Activated CD4-positive, alpha-beta T cell treated with anti-CD3 and anti-CD28 coated beads, Interleukin-2, amount 10 ng/mL, durations not matched to agents 24 days and 14 days (primary cell): ENCODE results near the gene CHD2. TPM values are rescaled to one million over a fixed set of nuclear protein-coding genes. Genes with fewer than 3 reads are reported as not detected.
"Not testable (repeated sequence)": the region's sequence is repeated elsewhere in the genome, so short reads cannot be mapped to it uniquely, and the experiment has no call there.

Experiments
- DNase-seq: peaks from one replicate; pipeline ENCODE4 v3.0.0; 2022
- H3K27ac Mint-ChIP-seq: one replicate; pipeline ENCODE4 v1.8.0; 2022; ENCODE audit warnings: mild to moderate bottlenecking, mixed read lengths
- H3K27me3 Mint-ChIP-seq: one replicate; pipeline ENCODE4 v1.8.0; 2022; ENCODE audit warnings: mixed read lengths
- H3K36me3 Mint-ChIP-seq: one replicate; pipeline ENCODE4 v1.8.0; 2022; ENCODE audit warnings: low read depth, mild to moderate bottlenecking, mixed read lengths
- H3K4me1 Mint-ChIP-seq: one replicate; pipeline ENCODE4 v1.8.0; 2021; ENCODE audit warnings: mixed read lengths
- H3K4me3 Mint-ChIP-seq: one replicate; pipeline ENCODE4 v1.8.0; 2022; ENCODE audit warnings: mild to moderate bottlenecking, moderate library complexity, mixed read lengths
- H3K9me3 Mint-ChIP-seq: one replicate; pipeline ENCODE4 v1.8.0; 2021; ENCODE audit warnings: mixed read lengths
- intact Hi-C: fragments of 100-400 bp; cut with micrococcal nuclease; formaldehyde crosslinking; loops from one replicate; pipeline ENCODE4 v1.15.1; 2023
- total RNA-seq: library from RNA; stranded (reverse); gene quantifications from 2 replicates; pipeline ENCODE4 v1.2.3, GENCODE V29; 2022

Gene CHD2
- total RNA-seq, 1 donor from 2014 or later: 111 TPM

DNA sequence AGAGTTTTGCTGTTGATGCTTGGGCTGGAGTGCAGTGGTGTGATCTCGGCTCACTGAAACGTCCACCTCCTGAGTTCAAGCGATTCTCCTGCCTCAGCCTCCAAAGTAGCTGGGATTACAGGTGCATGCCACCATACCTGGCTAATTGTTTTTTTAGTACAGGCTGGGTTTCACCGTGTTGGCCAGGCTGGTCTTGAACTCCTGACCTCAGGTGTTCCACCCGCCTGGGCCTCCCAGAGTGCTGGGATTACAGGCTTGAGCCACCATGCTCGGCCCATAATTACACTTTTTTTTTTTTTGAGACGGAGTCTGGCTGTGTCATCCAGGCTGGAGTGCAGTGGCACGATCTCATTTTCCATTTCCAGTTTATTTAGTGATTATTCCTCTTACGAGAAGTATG lies 18.8 kb downstream of the CHD2 start:
- H3K36me3 Mint-ChIP-seq: peaks cover 48% of the 10 kb centered on the region
- peak; percentile 58 for DNase-seq
- not testable (repeated sequence) for H3K4me3 Mint-ChIP-seq, H3K9me3 Mint-ChIP-seq, H3K27me3 Mint-ChIP-seq, H3K27ac Mint-ChIP-seq
- intact Hi-C loops: loop anchor here (1.0 to 5.0 kb wide), 3 partner anchors 37 to 122 kb away; no protein-coding TSS in a partner anchor
- peaks cover 76% of the 10 kb centered on the region for H3K4me1 Mint-ChIP-seq

DNA sequence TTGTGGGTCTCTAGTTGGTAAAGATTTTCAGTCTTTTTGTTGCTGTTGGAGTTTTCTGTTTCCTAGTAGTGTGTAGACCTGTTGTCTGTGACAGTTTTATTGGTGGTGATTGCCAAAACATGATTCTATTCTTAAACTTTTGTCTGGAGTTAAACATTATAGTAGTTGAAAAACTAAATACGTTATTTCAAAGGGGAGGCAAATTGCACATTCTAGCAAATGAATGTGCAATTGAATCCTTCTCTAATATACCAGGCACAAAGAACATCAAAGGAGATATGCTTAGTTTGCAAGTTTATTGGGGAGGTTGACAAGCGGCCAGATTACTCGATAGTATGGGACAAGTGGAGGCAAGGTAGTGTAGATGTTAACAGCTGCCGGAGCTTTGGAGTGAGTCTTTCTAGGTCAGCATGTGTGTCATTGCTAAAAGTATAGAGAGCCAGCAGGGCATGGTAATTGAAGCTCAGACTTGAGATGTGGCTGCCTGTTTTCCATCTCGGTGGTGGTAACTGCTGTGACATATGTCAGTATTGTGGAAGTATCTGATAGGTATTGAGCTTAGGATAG lies 20.6 kb downstream of the CHD2 start:
- H3K36me3 Mint-ChIP-seq: peaks cover 60% of the 10 kb centered on the region
- H3K4me1 Mint-ChIP-seq: peaks cover 69% of the 10 kb centered on the region
- intact Hi-C loops: no loop called here
- H3K9me3 Mint-ChIP-seq: no peaks in the 10 kb centered on the region
- no peak for DNase-seq
- H3K4me3 Mint-ChIP-seq: peak overlapping the region; percentile 32
- H3K27me3 Mint-ChIP-seq: no peaks in the 10 kb centered on the region
- H3K27ac Mint-ChIP-seq: peak overlapping the region; percentile 88

DNA sequence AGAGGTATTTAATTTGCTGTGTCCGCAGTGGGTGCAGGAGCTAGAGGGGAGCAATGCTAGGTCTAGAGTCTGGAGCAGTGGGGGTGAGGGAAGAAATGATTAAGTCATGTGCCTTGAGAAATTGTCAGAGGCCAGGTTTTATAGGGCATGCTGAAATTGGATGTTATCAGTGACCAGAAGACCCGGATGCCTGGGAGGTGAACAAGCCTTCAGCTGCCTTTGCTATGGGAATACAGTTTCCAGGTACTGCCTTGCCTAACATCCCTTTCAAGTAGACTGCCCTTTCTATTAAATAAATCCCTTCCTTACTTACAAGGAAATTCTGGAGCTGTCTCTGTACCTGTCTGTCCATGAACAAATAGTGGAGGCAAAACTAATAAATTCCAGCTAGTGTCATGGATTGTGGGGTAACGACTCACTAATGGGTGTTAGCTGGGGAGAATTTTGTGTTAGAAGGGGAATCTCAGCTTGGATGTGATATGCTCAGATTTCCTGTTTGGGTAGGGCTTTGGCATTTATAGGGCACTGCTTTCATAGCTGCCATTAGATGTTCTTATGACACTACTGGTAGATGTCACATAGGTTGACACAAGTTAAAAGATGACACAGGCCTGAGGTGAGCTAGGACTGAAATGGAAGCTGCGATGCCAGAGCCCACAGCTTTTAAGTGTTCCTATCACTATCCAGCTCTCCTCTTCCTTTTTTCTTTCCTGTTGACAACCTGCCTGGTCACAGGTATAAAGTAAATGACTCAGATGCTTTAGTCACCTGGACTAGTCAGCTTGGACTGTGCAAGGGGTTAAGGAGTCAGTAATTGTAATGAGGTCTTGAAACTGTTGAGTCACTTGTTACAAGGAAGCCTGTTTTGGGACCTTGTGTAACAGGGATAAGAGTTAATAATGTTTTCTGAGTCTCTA lies 21.3 kb downstream of the CHD2 start:
- H3K27me3 Mint-ChIP-seq: no peaks in the 10 kb centered on the region
- no peaks in the 10 kb centered on the region for H3K9me3 Mint-ChIP-seq
- intact Hi-C loops: no loop called here
- DNase-seq: peak; percentile 62
- H3K27ac Mint-ChIP-seq: peak overlapping the region; percentile 88
- H3K36me3 Mint-ChIP-seq: peaks cover 60% of the 10 kb centered on the region
- H3K4me3 Mint-ChIP-seq: peak overlapping the region; percentile 38
- peaks cover 63% of the 10 kb centered on the region for H3K4me1 Mint-ChIP-seq

DNA sequence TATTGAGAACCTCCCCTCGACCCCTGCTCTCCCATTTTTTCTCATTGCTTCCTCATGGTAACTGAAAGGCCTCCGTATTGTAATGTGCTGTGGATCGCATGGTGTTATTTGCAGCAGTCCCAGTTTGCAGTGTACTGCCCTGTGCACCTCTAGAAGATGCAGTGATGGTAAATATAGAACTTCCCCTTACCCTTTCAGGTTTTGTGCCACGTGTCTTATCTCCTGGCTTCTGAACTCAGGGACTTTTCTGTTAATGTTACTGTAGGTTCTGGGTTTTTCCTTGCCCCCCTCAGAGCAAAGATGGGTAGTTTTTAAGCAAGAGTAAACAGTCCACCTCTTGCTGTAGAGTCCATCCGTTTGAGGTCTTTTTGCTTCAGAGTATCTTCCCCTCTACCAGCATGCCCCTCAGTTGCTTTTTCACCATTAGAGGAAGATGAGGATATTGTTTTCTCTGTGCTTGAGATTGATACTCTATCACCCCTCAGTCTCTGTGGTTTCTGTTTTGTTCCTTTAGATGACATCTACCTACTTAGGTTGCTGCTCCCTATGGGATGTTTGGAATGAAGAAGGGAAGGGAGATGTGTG lies 22.4 kb downstream of the CHD2 start:
- Mint-ChIP-seq H3K27ac (peak overlapping the region; percentile 88), H3K27me3 (no peaks in the 10 kb centered on the region), H3K4me3 (peak overlapping the region; percentile 38), H3K4me1 (peaks cover 59% of the 10 kb centered on the region), H3K36me3 (peaks cover 66% of the 10 kb centered on the region), H3K9me3 (no peaks in the 10 kb centered on the region)
- DNase-seq: peak; percentile 58
- intact Hi-C loops: no loop called here

DNA sequence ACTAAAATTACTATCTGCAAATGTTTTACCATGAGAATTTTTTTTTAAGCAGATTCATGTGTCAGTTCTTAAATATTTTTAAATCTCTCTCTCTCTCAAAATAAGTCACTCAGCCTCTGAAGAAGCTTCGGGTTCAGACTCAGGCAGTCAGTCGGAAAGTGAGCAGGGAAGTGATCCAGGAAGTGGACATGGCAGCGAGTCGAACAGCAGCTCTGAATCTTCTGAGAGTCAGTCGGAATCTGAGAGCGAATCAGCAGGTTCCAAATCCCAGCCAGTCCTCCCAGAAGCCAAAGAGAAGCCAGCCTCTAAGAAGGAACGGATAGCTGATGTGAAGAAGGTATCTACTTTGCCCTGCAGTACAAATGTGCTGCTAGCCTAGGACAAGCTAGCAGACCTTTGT lies 24.1 kb downstream of the CHD2 start:
- Mint-ChIP-seq H3K27me3 (no peaks in the 10 kb centered on the region), H3K4me1 (peaks cover 57% of the 10 kb centered on the region), H3K27ac (peak overlapping the region; percentile 78), H3K4me3 (no peak overlapping the region), H3K36me3 (peaks cover 76% of the 10 kb centered on the region), H3K9me3 (no peaks in the 10 kb centered on the region)
- peak; percentile 49 for DNase-seq
- intact Hi-C loops: no loop called here

DNA sequence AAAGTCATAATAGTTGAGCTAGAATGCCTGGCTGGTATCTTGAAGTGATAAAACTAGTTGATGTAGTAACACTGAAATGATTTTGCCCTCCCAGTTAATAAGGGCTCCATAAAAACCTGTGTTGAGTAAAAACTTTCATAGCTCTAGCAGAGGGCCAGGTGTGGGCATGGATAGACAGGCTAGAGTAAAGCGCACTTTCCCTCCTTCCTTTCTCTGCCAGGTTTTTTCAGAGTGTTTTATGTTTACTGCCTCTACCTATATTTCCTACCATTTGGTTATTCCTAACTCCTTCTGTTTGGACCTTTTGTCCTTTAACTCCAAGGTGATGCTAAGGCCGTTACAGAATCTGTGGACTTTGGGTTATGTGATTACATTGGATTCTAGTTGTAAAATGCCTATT lies 25.3 kb downstream of the CHD2 start:
- Mint-ChIP-seq H3K4me3 (no peak overlapping the region), H3K4me1 (peaks cover 49% of the 10 kb centered on the region), H3K27ac (peak overlapping the region; percentile 49), H3K9me3 (no peaks in the 10 kb centered on the region), H3K27me3 (no peaks in the 10 kb centered on the region), H3K36me3 (peaks cover 80% of the 10 kb centered on the region)
- no peak for DNase-seq
- intact Hi-C loops: no loop called here

DNA sequence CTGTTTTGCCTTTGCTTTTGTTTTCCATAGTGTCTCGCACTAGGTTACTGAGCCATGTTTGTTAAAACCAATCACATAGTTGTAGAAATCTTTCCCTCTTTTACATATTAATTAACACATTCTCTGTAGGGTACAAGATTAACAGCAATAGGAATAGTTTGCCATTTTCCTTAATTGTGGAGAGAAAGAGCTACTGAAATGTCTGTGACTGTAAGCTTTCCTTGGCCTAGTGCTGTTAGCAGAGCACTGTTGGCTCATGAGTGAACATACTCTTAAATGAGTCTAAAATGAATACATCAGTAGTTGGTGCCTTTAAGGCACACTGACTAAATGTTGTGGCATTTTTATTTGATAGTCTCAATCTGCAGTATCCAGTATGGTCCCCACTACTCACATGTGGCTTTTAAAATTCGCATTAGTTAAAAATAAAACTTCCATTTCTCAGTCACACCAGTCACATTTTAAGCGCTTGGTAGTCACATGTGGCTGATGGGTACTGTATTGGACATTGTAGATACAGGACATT lies 28.2 kb downstream of the CHD2 start:
- no peak overlapping the region for H3K27ac Mint-ChIP-seq
- intact Hi-C loops: no loop called here

DNA sequence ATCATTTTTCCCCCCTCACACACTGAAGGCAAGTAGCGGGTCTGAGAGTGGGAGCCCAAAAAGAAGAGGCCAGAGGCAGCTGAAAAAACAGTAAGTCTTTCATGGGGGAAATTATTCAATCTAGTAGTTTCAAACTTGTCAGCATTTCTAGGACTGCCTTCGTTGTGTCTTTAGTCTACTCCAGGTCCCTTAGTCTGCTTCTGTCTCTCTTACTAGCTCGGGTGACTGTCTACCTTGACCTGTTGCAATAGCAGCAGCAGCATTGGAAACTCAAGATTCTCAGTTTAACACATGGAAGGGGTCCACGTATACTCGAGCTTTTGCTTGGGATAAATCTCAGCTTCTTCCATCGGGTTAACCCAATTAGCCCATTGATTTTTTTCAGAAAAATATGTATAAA lies 28.9 kb downstream of the CHD2 start:
- Mint-ChIP-seq H3K27me3 (no peaks in the 10 kb centered on the region), H3K36me3 (peaks cover 82% of the 10 kb centered on the region), H3K4me1 (peaks cover 26% of the 10 kb centered on the region), H3K4me3 (no peak overlapping the region), H3K9me3 (no peaks in the 10 kb centered on the region), H3K27ac (no peak overlapping the region)
- intact Hi-C loops: no loop called here
- no peak for DNase-seq

More for the DNA sequence above, 28.2 kb downstream of the CHD2 start:
- H3K4me1 Mint-ChIP-seq: peaks cover 25% of the 10 kb centered on the region
- H3K36me3 Mint-ChIP-seq: peaks cover 81% of the 10 kb centered on the region
- no peaks in the 10 kb centered on the region for H3K27me3 Mint-ChIP-seq
- H3K4me3 Mint-ChIP-seq: no peak overlapping the region
- DNase-seq: no peak
- H3K9me3 Mint-ChIP-seq: no peaks in the 10 kb centered on the region

DNA sequence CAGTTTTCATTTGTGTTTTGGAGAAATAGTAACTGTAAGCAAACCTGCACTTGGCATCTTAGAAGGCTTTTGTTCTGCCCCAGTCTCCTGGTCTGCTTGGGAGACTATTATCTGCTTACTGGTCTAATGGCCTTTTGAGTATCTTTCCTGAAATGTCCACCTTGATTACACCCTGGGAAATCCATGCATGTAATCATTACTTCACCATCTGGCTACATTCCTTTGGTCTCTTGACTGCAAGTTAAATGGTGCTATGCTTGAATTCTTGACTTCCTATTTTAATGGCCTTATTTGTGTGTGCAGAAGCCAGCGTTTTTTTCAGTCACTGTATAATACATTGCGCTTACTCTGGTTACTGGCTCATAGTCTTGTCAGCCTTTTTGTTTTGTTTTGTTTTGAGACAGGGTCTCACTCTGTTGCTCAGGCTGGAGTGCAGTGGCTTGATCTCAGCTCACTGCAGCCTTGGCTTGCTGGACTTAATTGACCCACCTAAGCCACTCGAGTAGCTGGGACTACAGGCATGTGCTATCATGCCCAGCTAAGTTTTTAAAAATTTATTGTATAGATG lies 30.0 kb downstream of the CHD2 start:
- H3K27me3 Mint-ChIP-seq: no peaks in the 10 kb centered on the region
- H3K4me3 Mint-ChIP-seq: no peak overlapping the region
- no peak for DNase-seq
- intact Hi-C loops: loop anchor here (10.0 kb wide), 1 partner anchor 55 kb away; no protein-coding TSS in a partner anchor
- H3K36me3 Mint-ChIP-seq: peaks cover 84% of the 10 kb centered on the region
- H3K9me3 Mint-ChIP-seq: no peaks in the 10 kb centered on the region
- peaks cover 31% of the 10 kb centered on the region for H3K4me1 Mint-ChIP-seq
- peak overlapping the region; percentile 56 for H3K27ac Mint-ChIP-seq

DNA sequence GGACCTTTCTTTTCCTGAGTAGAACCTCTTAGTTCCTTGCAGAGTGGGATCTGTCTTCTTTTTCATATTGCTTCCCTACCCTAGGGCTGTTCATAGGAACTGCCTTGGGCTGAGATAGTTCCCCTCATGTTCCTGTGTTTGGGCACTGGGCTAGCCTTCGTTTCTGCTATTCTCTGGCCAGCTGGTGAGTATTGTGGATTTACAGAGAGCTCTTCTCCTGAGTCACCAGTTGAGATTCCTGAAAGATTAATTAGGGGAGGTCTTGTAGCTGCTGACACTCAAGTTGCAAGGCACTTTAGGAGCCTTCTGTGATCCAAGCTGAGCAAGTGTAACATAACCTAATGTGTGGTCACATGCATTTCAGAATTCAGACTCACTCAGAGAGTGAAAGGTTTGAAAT lies 30.7 kb downstream of the CHD2 start:
- Mint-ChIP-seq H3K27me3 (no peaks in the 10 kb centered on the region), H3K27ac (no peak overlapping the region), H3K36me3 (peaks cover 84% of the 10 kb centered on the region), H3K4me3 (no peak overlapping the region), H3K4me1 (peaks cover 34% of the 10 kb centered on the region), H3K9me3 (no peaks in the 10 kb centered on the region)
- intact Hi-C loops: loop anchor here (10.0 kb wide), 1 partner anchor 54 kb away; no protein-coding TSS in a partner anchor
- DNase-seq: no peak

DNA sequence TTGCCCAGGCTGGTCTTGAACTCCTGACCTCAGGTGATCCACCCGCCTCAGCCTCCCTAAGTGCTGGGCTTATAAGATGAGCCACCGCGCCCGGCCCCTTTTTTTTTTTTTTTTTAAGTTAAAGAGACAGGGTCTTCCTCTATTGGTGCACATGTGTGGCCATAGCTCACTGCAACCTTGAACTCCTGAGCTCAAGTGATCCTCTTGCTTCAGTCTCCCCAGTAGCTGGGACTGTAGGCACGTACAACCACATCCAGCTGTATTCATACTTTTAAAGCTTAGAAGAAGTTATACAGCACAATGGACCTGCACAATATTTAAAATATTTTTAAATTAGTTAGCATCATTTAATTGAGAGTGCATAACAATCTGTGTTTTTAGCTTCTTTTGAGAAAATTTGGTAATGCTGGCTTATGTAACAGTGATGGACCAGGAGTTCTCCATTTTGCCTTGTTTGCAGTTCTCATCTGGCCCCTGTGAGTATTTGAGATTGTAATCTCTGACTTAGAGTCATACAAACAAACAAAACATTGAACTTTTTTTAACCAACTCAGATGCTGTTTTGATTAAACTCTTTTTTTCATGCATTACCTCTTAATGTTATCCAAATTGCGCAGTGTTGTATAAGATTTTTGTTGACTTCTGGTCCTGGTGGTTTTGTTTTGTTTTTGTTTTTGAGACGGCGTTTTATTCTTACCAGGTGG lies 33.0 kb downstream of the CHD2 start:
- Mint-ChIP-seq H3K4me3 (no peak overlapping the region), H3K4me1 (peaks cover 47% of the 10 kb centered on the region), H3K27me3 (no peaks in the 10 kb centered on the region), H3K9me3 (no peaks in the 10 kb centered on the region), H3K36me3 (peaks cover 79% of the 10 kb centered on the region), H3K27ac (peak overlapping the region; percentile 5)
- DNase-seq: no peak
- intact Hi-C loops: loop anchor here (10.0 kb wide), 1 partner anchor 52 kb away; no protein-coding TSS in a partner anchor

DNA sequence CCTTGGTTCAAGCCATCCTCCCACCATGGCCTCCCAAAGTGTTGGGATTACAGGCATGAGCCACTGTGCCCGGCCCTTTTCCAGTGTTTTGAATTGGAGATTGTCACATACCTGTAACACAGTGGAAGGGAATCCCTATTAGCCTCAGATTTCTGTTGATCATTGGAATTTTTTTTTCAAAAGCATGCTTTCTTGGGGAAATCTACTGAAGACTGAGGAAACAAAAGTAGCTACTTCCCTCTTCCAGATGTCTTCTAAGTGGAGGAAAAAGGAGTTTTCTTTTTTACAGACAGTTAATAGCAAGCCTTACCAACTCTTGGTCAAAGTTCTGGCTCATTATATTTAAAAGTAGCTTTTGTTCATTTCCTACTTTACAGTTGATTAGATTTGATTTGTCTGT lies 33.7 kb downstream of the CHD2 start:
- H3K9me3 Mint-ChIP-seq: no peaks in the 10 kb centered on the region
- peaks cover 75% of the 10 kb centered on the region for H3K36me3 Mint-ChIP-seq
- peaks cover 46% of the 10 kb centered on the region for H3K4me1 Mint-ChIP-seq
- intact Hi-C loops: loop anchor here (10.0 kb wide), 1 partner anchor 51 kb away; no protein-coding TSS in a partner anchor
- no peaks in the 10 kb centered on the region for H3K27me3 Mint-ChIP-seq
- no peak for DNase-seq
- no peak overlapping the region for H3K27ac Mint-ChIP-seq
- H3K4me3 Mint-ChIP-seq: no peak overlapping the region

DNA sequence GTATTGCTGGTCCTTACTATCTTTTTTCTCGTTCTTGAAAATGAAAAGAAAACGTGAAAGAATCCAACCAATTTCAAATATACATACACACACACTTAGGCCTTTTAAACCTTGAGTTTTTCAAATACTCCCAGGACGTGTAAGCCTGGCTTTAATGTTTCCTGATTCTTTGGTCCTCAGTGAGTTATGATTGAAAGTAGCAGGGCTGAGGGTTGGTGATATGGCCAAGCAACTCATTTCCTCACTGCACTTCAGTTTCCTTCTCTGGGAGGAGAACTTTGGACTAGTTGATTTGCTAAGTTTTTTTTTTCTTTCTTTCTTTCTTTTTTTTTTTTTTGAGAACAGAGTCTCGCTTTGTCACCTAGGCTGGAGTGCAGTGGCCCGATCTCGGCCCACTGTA lies 34.6 kb downstream of the CHD2 start:
- intact Hi-C loops: loop anchor here (10.0 kb wide), 1 partner anchor 50 kb away; no protein-coding TSS in a partner anchor
- H3K36me3 Mint-ChIP-seq: peaks cover 80% of the 10 kb centered on the region
- H3K27ac Mint-ChIP-seq: no peak overlapping the region
- no peak overlapping the region for H3K4me3 Mint-ChIP-seq
- DNase-seq: no peak
- peaks cover 48% of the 10 kb centered on the region for H3K4me1 Mint-ChIP-seq
- no peaks in the 10 kb centered on the region for H3K27me3 Mint-ChIP-seq
- H3K9me3 Mint-ChIP-seq: no peaks in the 10 kb centered on the region
